IPS-15b (cell line): ENCODE results near the gene RBM4.

ENCODE experiments used
- H3K27me3 ChIP-seq: one replicate; pipeline ENCODE4 v1.6.1; 2013; ENCODE audit warnings: low read length; ENCODE audit not compliant: control insufficient read depth, insufficient read depth
- H3K36me3 ChIP-seq: one replicate; pipeline ENCODE4 v1.6.1; 2013; ENCODE audit warnings: low read length; ENCODE audit not compliant: control insufficient read depth, insufficient read depth
- H3K4me1 ChIP-seq: one replicate; pipeline ENCODE4 v1.6.1; 2013; ENCODE audit warnings: mild to moderate bottlenecking, low read length; ENCODE audit not compliant: control insufficient read depth, insufficient read depth
- H3K4me3 ChIP-seq: one replicate; pipeline ENCODE4 v1.5.1; 2013; ENCODE audit warnings: low read depth, low read length
- H3K9ac ChIP-seq: one replicate; pipeline ENCODE4 v1.6.1; 2013; ENCODE audit warnings: low read depth, mild to moderate bottlenecking, low read length
- H3K9me3 ChIP-seq: one replicate; pipeline ENCODE4 v1.6.1; 2013; ENCODE audit warnings: mild to moderate bottlenecking, low read length; ENCODE audit not compliant: control insufficient read depth, insufficient read depth

The RBM4 gene

DNA sequence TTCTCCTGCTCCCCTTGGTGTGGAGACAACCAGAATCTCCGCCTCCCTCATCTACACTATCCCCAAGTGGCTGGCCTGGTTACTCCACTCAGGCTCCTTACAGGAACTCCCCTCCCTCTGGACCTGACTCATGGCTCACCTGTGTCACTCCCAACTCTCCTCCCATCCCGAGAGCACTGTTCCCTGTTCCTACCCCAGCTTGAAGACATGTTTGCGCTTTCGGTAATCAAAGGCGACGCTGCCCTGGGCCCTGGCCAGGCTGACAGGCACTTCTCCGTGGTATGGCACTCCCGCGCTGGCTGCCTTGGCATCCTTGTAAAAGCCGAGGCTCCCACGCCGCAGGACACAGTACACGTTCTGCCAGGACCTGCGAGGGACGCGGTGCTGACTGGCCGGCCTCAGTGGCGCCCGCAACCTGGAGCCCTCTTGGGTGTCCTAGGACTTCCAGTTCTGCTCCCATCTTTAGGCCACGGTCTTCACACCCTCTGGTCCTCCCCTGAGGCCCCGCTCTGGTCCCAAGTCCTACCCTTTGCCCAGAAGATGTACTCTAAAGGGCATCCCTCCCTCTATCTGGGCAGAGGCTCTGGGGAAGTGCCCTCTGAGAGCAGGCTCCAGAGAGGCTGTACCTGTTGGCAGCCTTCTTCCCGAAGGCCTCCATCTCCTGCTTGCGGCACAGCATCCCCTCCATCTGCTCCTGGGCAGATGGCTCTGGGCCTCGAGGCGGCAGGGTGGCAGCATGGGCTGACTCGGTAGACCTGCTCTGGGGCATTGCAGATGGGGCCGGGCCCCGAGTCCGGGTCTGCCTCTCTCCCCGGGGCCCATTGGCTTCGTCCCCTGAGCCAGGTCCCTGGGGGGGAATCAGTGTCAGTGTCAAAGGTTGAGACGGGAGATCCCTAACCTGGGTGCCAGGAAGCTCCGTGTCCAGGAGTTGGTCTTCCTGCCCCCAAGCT lies 48.6 kb downstream of the RBM4 start:
- no peak overlapping the region for H3K9ac ChIP-seq
- peaks cover 44% of the 10 kb centered on the region for H3K36me3 ChIP-seq
- no peaks in the 10 kb centered on the region for H3K4me1 ChIP-seq
- no peaks in the 10 kb centered on the region for H3K27me3 ChIP-seq
- no peaks in the 10 kb centered on the region for H3K9me3 ChIP-seq
- no peak overlapping the region for H3K4me3 ChIP-seq

DNA sequence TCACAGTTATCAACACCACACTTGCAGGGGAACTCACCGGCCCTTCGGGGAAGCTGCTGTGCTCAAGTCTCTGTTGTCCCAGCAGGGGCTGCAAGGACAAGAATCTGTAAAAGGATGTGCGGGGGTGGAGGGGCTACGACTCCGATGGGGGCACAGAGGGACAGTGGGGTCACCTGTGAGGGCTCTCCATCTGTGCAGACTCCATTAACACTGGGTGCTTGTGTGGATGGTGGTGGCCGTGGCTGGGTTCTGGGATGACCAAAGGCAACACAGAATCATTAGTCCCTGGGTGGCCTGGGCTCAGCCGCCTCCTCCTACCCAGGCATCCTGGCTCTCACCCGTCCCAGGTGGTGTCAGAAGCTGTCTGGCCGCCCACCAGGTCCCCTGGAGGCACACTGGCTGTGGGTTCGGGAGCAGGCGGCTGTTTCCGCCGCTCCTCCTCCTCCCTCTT lies 49.4 kb downstream of the RBM4 start:
- peaks cover 51% of the 10 kb centered on the region for H3K36me3 ChIP-seq

DNA sequence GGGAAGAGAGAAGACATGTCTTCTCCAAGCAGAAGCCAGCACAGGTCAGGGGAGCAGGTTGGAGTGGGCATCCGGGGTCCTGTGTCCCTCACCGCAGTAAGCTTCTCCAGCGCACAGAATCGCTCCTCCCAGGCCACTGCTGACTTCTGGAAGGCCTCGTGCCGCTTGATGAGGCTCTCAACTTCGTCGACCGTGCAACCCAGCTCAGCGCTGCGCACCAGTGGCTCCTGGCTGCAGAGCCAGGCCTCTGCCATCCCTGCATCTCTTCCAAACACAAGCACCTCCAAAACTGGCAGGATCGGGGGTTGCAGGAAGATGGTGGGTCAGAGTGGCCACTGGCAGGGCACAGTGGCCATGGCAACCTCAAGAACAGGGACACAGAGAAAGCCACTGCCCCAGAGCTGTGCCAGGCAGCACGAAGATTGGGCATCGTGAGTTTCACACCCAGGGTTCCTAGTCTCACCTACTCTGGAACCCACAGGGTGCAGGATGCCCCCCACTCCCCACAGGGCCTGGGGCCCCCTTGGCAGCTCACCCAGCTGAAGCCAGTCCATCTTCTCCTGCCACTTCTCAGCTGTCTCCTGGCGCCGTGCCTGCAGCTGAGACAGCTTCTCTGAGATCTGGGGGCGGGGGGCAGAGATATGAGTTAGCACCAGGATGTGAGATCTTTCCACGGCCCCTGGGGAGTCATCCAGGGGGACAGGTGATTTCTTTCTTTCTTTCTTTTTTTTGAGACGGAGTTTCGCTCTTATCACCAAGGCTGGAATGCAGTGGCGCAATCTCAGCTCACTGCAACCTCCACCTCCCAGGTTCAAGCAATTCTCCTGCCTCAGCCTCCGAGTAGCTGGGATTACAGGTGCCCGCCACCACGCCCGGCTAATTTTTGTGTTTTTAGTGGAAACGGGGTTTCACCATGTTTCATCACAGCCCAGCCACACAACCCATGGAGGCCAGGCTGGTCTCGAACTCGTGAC lies 50.3 kb downstream of the RBM4 start:
- Histone ChIP-seq H3K9me3 (no peaks in the 10 kb centered on the region), H3K27me3 (no peaks in the 10 kb centered on the region), H3K36me3 (peaks cover 59% of the 10 kb centered on the region), H3K4me1 (no peaks in the 10 kb centered on the region), H3K9ac (no peak overlapping the region), H3K4me3 (no peak overlapping the region)

More for the DNA sequence above, 49.4 kb downstream of the RBM4 start:
- Histone ChIP-seq H3K27me3 (no peaks in the 10 kb centered on the region), H3K9ac (no peak overlapping the region), H3K4me1 (no peaks in the 10 kb centered on the region), H3K4me3 (no peak overlapping the region), H3K9me3 (no peaks in the 10 kb centered on the region)

DNA sequence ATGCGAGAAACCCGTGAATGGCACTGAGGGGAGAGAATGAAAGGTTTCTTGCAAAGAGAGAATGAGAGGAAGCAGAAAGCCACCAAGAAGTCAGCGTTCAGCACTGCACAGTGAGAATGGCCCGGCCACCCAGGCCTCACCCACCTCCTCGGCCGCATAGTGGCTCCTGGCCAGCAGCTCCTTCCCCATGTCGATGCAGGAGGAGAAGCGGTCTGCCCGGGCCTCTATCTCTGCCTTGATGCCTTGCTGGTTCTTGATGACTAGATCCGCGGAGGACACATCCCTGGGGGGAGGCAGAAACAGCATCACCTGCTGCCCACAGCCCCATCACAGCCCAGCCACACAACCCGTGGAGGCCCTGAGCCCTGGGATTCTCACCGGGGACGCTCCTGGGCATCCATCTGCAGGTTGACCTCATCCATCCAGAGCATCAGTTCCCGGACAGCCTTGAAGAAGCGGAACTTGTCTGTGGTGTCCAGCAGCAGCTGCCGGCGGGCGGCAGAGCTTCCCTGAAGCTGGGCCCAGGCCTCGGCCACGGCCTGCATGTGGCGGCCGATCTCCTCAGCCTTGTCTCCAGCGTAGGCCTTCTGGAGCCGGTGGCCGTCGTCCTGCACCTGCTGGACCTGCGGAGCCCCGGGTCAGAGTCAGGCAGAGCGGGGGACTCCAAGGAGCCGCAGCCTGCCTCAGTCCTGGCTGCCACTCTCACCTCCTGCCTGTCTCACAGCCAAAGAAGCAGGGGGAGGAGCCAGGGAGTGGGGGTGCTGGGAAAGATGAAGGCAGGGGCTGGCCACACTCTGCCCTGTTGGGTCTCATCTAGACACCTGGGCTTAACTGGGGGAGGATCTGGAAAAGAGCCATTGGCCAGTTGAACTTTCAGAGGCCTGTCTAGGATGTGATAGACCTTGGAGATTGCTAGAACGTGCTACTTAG lies 51.4 kb downstream of the RBM4 start:
- H3K4me1 ChIP-seq, result no peaks in the 10 kb centered on the region
- H3K9me3 ChIP-seq, result no peaks in the 10 kb centered on the region
- H3K36me3 ChIP-seq, result peaks cover 60% of the 10 kb centered on the region
- no peaks in the 10 kb centered on the region for H3K27me3 ChIP-seq
- H3K4me3 ChIP-seq, result no peak overlapping the region
- H3K9ac ChIP-seq, result no peak overlapping the region

DNA sequence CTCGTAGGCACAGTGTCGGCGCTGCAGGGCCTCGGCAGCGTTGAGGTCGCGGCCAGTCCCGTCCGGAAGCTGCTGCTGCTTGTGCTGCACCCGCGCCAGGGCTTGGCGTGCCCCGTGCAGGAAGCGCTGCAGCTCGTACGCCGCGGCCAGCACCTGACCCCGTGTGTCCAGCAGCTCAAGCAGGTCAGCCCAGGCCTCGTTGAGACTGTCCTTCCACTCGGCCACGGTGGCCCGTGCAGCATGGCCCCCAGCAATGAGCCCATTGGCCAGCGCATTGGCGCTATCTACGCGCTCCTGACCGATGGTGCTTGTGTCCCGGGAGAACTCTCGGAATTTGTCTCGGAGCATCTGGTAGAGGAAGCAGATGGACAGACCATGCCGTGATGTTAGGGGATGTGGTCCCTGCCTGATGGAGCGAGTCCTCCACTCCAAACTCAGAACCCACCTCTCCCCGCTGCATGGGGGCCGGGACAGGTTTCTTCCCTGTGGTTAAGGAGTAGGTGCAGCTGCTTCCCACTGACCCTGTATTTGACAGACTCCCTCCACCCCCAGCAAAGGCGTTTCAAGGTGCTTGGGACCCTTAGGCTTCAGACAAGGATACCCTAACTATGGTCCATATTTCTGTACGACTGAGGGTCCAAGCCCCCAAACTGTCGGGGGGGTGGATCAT lies 52.9 kb downstream of the RBM4 start:
- H3K27me3 ChIP-seq, result no peaks in the 10 kb centered on the region
- peaks cover 56% of the 10 kb centered on the region for H3K36me3 ChIP-seq
- H3K4me1 ChIP-seq, result no peaks in the 10 kb centered on the region
- no peaks in the 10 kb centered on the region for H3K9me3 ChIP-seq
- no peak overlapping the region for H3K4me3 ChIP-seq
- no peak overlapping the region for H3K9ac ChIP-seq

DNA sequence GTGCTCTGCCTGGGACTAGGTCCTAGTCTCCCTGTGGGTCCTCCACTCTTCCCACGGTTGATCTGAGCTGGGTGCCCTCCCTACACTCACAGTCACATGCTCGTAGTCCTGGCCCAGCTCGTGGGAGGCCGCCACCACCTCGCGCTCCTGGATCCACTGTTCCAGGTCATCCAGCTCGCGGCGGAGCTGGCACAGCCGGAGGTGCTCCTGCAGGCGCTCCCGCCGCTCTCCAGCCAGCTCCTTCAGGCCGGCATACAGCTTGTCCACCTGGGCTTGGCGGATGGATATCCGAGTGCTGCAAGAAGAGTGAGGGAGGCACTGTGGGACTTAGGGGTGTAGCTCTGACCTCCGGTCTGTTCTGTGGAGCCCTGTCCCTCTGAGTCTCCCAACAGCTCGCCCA lies 53.9 kb downstream of the RBM4 start:
- H3K36me3 ChIP-seq, result peaks cover 49% of the 10 kb centered on the region
- H3K9me3 ChIP-seq, result no peaks in the 10 kb centered on the region
- no peak overlapping the region for H3K9ac ChIP-seq
- H3K27me3 ChIP-seq, result no peaks in the 10 kb centered on the region
- no peaks in the 10 kb centered on the region for H3K4me1 ChIP-seq
- no peak overlapping the region for H3K4me3 ChIP-seq

DNA sequence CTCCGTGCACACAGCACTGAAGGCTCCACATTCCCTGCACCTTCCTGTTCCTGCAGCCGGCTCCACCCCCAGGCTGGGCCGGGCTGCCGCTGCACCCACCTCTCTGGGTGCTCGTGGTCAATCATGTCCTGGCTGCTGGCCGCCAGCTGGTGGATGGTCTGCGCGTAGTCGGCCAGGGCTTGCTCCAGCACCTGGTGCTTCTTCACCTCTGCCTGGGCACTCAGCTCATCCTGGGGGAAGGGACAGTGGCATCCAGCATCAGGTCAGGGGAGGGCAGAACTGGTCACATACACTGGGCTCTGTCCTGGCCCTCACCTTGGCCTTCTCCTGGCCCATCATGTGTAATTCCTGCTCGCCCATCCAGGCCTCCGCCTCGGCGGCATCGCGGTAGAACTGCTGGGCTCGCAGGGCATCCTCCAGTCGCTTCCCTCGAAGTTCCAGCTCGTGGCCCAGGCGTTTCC lies 54.4 kb downstream of the RBM4 start:
- H3K27me3 ChIP-seq, result no peaks in the 10 kb centered on the region
- no peak overlapping the region for H3K4me3 ChIP-seq
- no peak overlapping the region for H3K9ac ChIP-seq
- H3K4me1 ChIP-seq, result no peaks in the 10 kb centered on the region
- H3K36me3 ChIP-seq, result peaks cover 46% of the 10 kb centered on the region
- H3K9me3 ChIP-seq, result no peaks in the 10 kb centered on the region

DNA sequence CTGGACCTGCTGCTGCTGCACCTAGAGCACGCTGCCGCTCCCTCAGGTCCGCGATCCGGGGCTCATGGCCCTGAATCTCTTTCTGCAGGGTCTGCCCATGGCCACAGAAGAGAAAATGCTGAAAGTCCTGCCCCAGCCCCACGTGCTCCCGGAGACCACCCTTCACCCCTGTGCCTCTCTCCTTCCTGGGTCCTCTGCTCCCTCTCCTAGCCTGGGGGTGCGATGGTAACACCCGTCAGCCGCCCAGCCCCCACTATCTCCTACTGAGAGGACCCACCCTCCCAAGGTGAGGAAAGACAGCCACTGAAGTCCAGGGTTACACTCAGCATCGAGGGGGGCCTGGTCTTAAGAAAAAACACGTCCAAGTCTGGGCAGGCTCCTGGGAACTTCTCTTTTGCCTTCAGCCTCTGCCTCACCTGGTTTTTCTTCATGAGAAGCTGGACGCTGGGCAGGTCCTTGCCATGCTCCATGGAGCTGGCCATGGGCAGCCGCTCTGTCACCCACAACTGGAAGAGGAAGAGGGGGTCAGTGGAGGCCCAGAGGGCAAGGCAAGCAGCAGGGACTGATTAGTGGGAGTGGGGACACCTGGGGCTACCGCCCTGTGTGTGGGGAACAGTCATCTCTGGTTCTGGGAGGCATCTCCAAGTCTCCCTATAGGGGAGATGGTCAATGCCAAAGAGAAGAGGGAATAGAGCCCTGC lies 55.0 kb downstream of the RBM4 start:
- Histone ChIP-seq H3K4me3 (no peak overlapping the region), H3K9me3 (no peaks in the 10 kb centered on the region), H3K27me3 (no peaks in the 10 kb centered on the region), H3K9ac (no peak overlapping the region), H3K4me1 (no peaks in the 10 kb centered on the region), H3K36me3 (peaks cover 46% of the 10 kb centered on the region)

DNA sequence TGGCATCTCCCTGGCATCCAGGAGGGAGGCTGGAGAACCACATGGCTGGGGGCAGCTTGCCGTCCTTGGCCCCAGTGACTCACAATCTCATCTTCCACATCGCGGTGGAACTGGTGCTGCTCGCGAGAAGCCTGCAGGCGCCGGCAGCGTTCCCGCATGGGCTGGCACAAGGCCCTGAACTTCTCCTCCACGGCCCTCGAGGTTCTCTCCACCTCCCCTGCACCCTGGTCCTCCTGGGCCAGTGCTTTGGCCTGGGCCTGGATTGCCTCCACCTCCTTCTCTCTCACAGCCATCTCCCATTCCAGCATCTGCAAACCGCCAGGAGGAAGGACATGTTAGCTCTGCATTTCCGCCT lies 55.5 kb downstream of the RBM4 start:
- Histone ChIP-seq H3K27me3 (no peaks in the 10 kb centered on the region), H3K9me3 (no peaks in the 10 kb centered on the region), H3K9ac (no peak overlapping the region), H3K4me3 (no peak overlapping the region), H3K4me1 (no peaks in the 10 kb centered on the region), H3K36me3 (peaks cover 46% of the 10 kb centered on the region)

DNA sequence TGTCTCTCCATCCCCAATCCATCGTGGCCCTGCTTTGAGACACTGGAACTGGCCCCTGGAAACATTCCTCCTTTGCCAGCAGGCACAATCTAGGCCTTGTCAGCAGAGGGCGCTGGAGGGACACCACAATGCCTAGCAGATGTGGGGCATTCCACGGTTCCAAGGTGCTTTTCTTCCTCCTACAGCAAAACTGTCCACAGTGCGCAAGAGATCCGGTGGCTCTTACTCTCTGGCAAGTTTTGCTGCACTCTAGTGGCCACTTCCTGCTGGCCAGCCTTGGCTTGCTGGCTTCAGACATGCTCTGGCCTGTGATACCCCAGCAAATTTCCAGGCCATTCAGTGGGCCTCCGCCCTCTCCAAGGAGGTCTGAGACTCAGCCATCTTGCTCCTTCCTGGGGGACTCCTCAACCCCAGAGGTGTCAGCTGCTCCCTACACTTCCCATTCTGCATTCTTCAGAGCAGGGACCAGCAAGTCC lies 56.3 kb downstream of the RBM4 start:
- no peaks in the 10 kb centered on the region for H3K27me3 ChIP-seq
- no peak overlapping the region for H3K9ac ChIP-seq
- H3K36me3 ChIP-seq, result peaks cover 49% of the 10 kb centered on the region
- H3K9me3 ChIP-seq, result no peaks in the 10 kb centered on the region
- H3K4me3 ChIP-seq, result no peak overlapping the region
- no peaks in the 10 kb centered on the region for H3K4me1 ChIP-seq
